ENCODE data around the gene SLC7A14.

The SLC7A14 gene

DNA sequence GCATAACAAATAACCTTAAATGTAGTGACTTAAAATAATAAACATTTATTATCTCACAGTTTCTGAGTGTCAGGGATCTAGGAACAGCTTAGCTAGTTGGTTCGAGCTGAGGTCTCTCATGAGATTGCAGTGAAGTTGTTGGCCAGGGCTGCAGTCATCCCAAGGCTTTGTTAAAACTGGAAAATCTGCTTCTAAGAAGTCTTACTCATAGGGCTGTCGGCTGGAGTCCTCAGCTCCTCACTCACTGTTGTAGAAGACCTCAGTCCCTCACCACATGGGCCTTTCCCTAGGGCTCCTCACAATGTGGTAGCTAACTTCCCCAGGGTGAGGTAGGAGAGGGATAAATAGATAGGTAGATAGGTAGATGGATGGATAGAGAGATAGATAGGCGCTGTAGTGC, 20.8 kb upstream of the SLC7A14 start:
- H3K27me3 Mint-ChIP-seq = peaks cover 5% of the 10 kb centered on the region
- H3K9me3 Mint-ChIP-seq = no peaks in the 10 kb centered on the region
- no peak overlapping the region for H3K4me3 Mint-ChIP-seq
- no peaks in the 10 kb centered on the region for H3K4me1 Mint-ChIP-seq (ENCODE audit: low read depth)
- intact Hi-C loops (cut with micrococcal nuclease) = no loop called here
- no peak overlapping the region for H3K27ac Mint-ChIP-seq
- no peaks in the 10 kb centered on the region for H3K36me3 Mint-ChIP-seq (ENCODE audit: low read depth)

DNA sequence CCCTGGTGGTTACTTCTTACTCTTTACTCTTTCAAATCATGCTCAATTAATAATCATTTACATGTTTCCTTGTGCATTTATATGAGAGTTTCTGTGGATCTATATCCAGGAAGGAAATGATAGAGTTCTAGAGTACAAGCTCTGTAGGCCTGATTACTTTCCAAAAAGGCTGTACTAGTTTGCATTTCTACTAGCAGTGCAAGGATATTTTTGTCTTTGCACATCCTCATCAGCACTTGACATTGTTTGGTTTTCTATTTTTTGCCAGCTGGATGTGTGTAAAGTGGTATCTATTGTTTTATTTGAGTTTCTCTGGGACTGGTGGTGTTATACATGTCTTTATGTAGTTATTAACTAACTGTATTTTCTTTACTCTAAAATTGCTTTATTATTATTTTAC, 19.6 kb upstream of the SLC7A14 start:
- Mint-ChIP-seq H3K36me3 (ENCODE audit: low read depth) (no peaks in the 10 kb centered on the region), H3K4me3 (no peak overlapping the region), H3K27ac (no peak overlapping the region), H3K27me3 (peaks cover 5% of the 10 kb centered on the region), H3K4me1 (ENCODE audit: low read depth) (no peaks in the 10 kb centered on the region), H3K9me3 (no peaks in the 10 kb centered on the region)
- intact Hi-C loops (cut with micrococcal nuclease) = no loop called here

DNA sequence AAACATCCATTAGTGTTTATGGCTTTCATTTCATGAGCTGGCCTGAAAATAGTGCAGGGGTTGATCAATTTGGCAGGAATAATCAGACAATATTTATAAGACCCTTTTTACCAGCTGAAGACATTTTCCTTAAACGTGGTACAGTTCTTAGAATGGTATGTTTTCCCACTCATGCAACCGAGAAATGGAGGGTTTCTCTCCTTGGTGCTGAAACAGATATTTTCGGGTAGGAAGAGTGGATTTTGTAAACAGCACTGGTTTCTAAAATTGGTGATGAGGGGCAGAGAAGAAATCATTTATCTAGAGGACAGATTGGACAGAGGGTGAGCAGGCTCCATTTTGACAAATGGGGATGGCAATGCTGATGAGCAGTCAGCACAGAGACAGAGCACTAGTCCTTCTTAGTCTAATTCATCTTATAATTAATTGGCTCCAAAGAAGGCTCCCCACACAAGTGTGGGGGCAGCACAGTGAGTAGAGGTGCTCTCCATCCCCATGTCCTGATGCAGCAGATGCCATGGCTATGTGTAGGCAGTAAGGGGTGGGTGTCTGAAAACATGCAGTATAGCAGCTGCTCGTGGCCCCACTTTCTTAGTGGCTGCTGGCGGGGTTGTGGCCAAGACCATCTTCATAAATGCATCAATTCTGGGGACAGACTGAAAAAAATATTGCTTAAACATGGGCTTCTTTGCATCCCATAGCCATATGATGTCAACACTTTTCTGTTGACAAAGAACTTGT, 18.1 kb upstream of the SLC7A14 start:
- Mint-ChIP-seq H3K9me3 (no peaks in the 10 kb centered on the region), H3K36me3 (ENCODE audit: low read depth) (no peaks in the 10 kb centered on the region), H3K27ac (no peak overlapping the region), H3K4me3 (no peak overlapping the region), H3K4me1 (ENCODE audit: low read depth) (no peaks in the 10 kb centered on the region), H3K27me3 (peaks cover 5% of the 10 kb centered on the region)
- intact Hi-C loops (cut with micrococcal nuclease) = no loop called here

GRCh38 chr3:170602556-170602955, 16.7 kb upstream of the SLC7A14 start:
- no peaks in the 10 kb centered on the region for H3K4me1 Mint-ChIP-seq (ENCODE audit: low read depth)
- H3K27me3 Mint-ChIP-seq = peaks cover 5% of the 10 kb centered on the region
- no peak overlapping the region for H3K27ac Mint-ChIP-seq
- H3K9me3 Mint-ChIP-seq = no peaks in the 10 kb centered on the region
- intact Hi-C loops (cut with micrococcal nuclease) = no loop called here
- no peak overlapping the region for H3K4me3 Mint-ChIP-seq
- no peaks in the 10 kb centered on the region for H3K36me3 Mint-ChIP-seq (ENCODE audit: low read depth)

DNA sequence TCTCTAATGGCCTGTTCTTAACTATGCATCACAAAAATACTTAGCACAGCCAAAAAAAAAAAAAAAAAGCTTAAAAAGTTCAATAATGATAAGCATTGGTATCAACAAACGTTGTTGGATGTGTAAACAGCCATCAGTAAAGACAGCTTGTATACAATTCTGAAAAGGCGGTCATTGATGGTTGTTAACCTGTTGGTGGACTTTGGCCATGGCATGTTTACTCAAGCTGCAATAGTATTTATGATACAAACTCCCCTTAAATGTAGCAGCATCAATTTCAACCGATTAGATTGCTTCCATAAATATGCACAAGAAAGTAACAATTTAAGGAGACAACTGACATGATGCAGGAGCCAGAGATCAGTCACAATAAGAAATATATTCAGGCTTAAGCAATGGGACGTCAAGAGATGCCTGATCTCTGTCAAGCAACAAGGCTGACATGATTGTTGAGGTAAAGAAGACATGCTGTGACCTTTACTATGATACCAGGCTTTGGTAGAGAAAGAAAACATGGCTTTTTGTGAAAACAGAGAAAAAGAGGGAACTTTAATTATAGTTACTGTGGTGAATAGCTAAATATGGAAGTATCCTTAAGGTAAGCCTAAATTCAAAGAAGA, 14.2 kb upstream of the SLC7A14 start:
- intact Hi-C loops (cut with micrococcal nuclease) = no loop called here
- H3K4me3 Mint-ChIP-seq = no peak overlapping the region
- no peaks in the 10 kb centered on the region for H3K9me3 Mint-ChIP-seq
- no peaks in the 10 kb centered on the region for H3K4me1 Mint-ChIP-seq (ENCODE audit: low read depth)
- no peaks in the 10 kb centered on the region for H3K36me3 Mint-ChIP-seq (ENCODE audit: low read depth)
- no peak overlapping the region for H3K27ac Mint-ChIP-seq
- peaks cover 3% of the 10 kb centered on the region for H3K27me3 Mint-ChIP-seq

DNA sequence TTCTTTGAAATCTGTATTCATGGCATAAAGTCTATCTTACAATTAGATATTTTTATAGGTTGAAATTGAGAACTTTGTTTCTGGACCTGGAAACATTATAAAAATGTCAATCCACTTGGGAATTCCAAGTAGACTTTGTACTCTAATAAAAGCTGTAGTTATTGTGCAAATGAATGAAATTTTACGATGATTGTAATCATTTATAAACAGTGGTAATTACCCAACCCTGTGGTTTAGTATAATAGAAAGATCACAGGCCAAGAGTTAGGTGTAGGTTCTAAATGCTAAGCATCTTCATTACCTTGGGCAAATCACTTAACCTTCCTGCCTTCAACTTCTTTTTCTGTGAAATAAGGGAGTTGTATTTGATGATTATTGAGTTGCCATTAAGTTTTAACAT, 13.2 kb upstream of the SLC7A14 start:
- intact Hi-C loops (cut with micrococcal nuclease) = no loop called here
- Mint-ChIP-seq H3K9me3 (no peaks in the 10 kb centered on the region), H3K27ac (no peak overlapping the region), H3K36me3 (ENCODE audit: low read depth) (no peaks in the 10 kb centered on the region), H3K4me3 (no peak overlapping the region), H3K4me1 (ENCODE audit: low read depth) (no peaks in the 10 kb centered on the region), H3K27me3 (peaks cover 1% of the 10 kb centered on the region)

GRCh38 chr3:170598091-170598502, 12.2 kb upstream of the SLC7A14 start:
- Mint-ChIP-seq H3K9me3 (no peaks in the 10 kb centered on the region), H3K27me3 (peaks cover 1% of the 10 kb centered on the region), H3K36me3 (ENCODE audit: low read depth) (no peaks in the 10 kb centered on the region), H3K4me3 (no peak overlapping the region), H3K27ac (no peak overlapping the region), H3K4me1 (ENCODE audit: low read depth) (no peaks in the 10 kb centered on the region)
- intact Hi-C loops (cut with micrococcal nuclease) = no loop called here

DNA sequence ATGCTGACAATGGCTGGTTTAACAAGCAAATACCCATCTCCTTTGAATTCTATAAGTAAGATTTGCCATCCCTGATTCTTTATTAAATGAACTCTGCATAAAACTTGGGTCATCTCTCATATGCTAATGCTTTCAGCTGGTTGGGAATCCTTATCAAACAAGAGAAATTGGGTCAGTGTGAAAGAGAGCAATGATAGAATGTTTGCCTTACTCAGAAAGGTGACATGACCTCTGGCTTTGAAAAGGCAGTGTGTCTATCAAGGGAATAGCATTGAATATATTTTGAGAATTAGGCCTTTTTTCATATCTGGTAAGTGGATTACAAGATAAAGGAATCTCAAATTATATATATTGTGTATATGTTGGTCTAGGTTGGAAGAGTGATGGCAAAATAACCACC, 8.7 kb upstream of the SLC7A14 start:
- Mint-ChIP-seq H3K4me1 (ENCODE audit: low read depth) (no peaks in the 10 kb centered on the region), H3K4me3 (no peak overlapping the region), H3K36me3 (ENCODE audit: low read depth) (no peaks in the 10 kb centered on the region), H3K27me3 (peaks cover 3% of the 10 kb centered on the region), H3K27ac (no peak overlapping the region), H3K9me3 (no peaks in the 10 kb centered on the region)
- intact Hi-C loops (cut with micrococcal nuclease) = no loop called here

DNA sequence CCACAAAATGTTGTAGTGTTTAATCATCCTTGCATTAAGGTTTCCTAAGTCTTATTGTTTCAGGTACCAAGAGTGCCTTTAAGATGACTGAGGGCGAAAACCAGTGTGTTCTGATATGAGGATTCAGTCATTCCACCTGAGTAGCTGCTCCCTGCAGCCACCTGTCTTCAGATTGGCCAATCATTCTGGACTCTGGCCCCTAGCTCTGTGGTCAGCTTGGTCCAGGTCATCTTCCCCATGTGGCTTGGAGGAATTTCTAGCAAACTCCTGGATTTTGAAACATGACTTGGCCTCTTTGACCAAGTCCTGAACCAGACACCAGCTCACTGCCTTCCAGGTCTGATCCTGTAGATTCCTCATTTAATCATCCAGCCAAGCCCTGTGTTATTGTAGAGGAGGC, 7.8 kb upstream of the SLC7A14 start:
- Mint-ChIP-seq H3K9me3 (no peaks in the 10 kb centered on the region), H3K4me1 (ENCODE audit: low read depth) (no peaks in the 10 kb centered on the region), H3K36me3 (ENCODE audit: low read depth) (no peaks in the 10 kb centered on the region), H3K4me3 (no peak overlapping the region), H3K27ac (no peak overlapping the region), H3K27me3 (peaks cover 7% of the 10 kb centered on the region)
- intact Hi-C loops (cut with micrococcal nuclease) = no loop called here

- Mint-ChIP-seq H3K9me3 (no peaks in the 10 kb centered on the region), H3K4me1 (ENCODE audit: low read depth) (no peaks in the 10 kb centered on the region), H3K36me3 (ENCODE audit: low read depth) (no peaks in the 10 kb centered on the region), H3K27ac (no peak overlapping the region), H3K27me3 (peaks cover 38% of the 10 kb centered on the region), H3K4me3 (no peak overlapping the region)
- intact Hi-C loops (cut with micrococcal nuclease) = no loop called here
Observed at GRCh38 chr3:170589113-170589512, 3.2 kb upstream of the SLC7A14 start.

- no peaks in the 10 kb centered on the region for H3K4me1 Mint-ChIP-seq (ENCODE audit: low read depth)
- intact Hi-C loops (cut with micrococcal nuclease) = no loop called here
Observed at GRCh38 chr3:170585008-170585936, 603 bp downstream of the SLC7A14 start.

DNA sequence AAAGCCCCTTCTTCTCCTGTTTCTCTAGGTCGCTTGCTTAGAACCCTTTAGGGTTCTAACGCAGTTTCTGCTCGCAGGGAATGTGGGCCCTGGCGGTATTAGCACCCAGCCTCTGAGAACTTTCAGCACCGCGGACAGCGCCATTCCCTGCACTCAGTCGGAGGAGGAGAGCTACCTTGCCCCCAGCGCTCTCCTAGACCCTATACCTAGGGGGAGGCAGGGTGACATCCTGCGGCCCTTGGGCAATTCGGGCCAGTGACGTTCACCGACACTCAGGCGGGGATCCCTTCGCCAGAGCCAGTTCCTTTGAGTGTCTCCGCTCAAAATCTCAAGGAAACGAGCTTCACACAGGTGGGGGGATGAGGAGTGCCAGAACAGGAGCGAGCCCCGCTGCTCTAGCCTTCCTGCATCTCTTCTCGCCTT, 1.3 kb downstream of the SLC7A14 start:
- Mint-ChIP-seq H3K4me1 (ENCODE audit: low read depth) (no peaks in the 10 kb centered on the region), H3K27me3 (peaks cover 49% of the 10 kb centered on the region), H3K4me3 (no peak overlapping the region), H3K36me3 (ENCODE audit: low read depth) (no peaks in the 10 kb centered on the region), H3K27ac (no peak overlapping the region), H3K9me3 (no peaks in the 10 kb centered on the region)
- intact Hi-C loops (cut with micrococcal nuclease) = no loop called here

More at GRCh38 chr3:170585008-170585936, 603 bp downstream of the SLC7A14 start:
- Mint-ChIP-seq H3K36me3 (ENCODE audit: low read depth) (no peaks in the 10 kb centered on the region), H3K27me3 (peaks cover 49% of the 10 kb centered on the region), H3K27ac (no peak overlapping the region), H3K4me3 (no peak overlapping the region), H3K9me3 (no peaks in the 10 kb centered on the region)

GRCh38 chr3:170579646-170580045, 6.2 kb downstream of the SLC7A14 start:
- intact Hi-C loops (cut with micrococcal nuclease) = no loop called here
- no peak overlapping the region for H3K27ac Mint-ChIP-seq
- H3K36me3 Mint-ChIP-seq (ENCODE audit: low read depth) = no peaks in the 10 kb centered on the region
- H3K4me1 Mint-ChIP-seq (ENCODE audit: low read depth) = no peaks in the 10 kb centered on the region
- H3K27me3 Mint-ChIP-seq = peaks cover 18% of the 10 kb centered on the region
- no peaks in the 10 kb centered on the region for H3K9me3 Mint-ChIP-seq
- H3K4me3 Mint-ChIP-seq = no peak overlapping the region

GRCh38 chr3:170572665-170573253, 13.1 kb downstream of the SLC7A14 start:
- H3K27me3 Mint-ChIP-seq = no peaks in the 10 kb centered on the region
- H3K9me3 Mint-ChIP-seq = no peaks in the 10 kb centered on the region
- no peak overlapping the region for H3K27ac Mint-ChIP-seq
- no peaks in the 10 kb centered on the region for H3K4me1 Mint-ChIP-seq (ENCODE audit: low read depth)
- no peak overlapping the region for H3K4me3 Mint-ChIP-seq
- intact Hi-C loops (cut with micrococcal nuclease) = no loop called here
- H3K36me3 Mint-ChIP-seq (ENCODE audit: low read depth) = no peaks in the 10 kb centered on the region
